Prostate gland (tissue), 2 donors: ENCODE data around the gene MITF.

Source experiments
- POLR2A ChIP-seq: fragments of 450-650 bp; IDR thresholded peaks from one replicate; pipeline ENCODE4 v1.6.1; 2016; ENCODE audit warnings: antibody characterized with exemption, mild to moderate bottlenecking
- POLR2AphosphoS5 ChIP-seq: sonication (generic); formaldehyde crosslinking; IDR thresholded peaks from one replicate; pipeline ENCODE4 v1.6.1; 2017; ENCODE audit warnings: antibody characterized with exemption
- TF ChIP-seq, protein P1 (sequence below), 4 experiments: fragments of 200-600 bp in 2 of 4; fragments of 450-650 bp in 2 of 4; sonication (generic) in 2 of 4; IDR thresholded peaks; 1 replicate in 3 of 4; 2 replicates in 1 of 4; pipeline ENCODE4 v1.5.1; 2016 to 2019; ENCODE audit warnings: antibody characterized with exemption in 4 of 4, mild to moderate bottlenecking in 2 of 4, moderate library complexity in 2 of 4

DNA sequence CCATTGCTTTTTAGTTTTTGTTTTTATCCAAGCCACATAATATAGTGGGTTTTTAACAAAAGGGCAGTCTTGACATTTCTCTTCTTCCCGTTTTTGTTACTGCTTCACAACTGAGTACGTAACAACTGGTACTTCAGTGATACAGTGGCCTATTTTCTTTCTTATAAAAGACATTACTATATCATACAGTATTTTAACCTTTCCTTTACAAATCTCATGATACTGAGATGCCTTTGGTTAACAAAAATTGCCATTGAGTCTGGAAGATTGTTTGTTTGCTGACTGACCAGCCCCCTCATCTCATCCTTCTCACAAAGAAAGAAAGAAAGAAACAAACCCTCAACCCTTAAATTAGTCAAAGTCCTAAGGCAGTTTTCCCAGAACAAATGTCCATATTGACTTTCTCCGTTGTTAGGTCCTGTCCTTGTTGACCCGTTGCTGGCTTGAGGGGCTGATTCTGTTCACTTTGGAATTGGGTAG is 183.3 kb downstream of the MITF start:
- TF ChIP-seq, protein P1, sequence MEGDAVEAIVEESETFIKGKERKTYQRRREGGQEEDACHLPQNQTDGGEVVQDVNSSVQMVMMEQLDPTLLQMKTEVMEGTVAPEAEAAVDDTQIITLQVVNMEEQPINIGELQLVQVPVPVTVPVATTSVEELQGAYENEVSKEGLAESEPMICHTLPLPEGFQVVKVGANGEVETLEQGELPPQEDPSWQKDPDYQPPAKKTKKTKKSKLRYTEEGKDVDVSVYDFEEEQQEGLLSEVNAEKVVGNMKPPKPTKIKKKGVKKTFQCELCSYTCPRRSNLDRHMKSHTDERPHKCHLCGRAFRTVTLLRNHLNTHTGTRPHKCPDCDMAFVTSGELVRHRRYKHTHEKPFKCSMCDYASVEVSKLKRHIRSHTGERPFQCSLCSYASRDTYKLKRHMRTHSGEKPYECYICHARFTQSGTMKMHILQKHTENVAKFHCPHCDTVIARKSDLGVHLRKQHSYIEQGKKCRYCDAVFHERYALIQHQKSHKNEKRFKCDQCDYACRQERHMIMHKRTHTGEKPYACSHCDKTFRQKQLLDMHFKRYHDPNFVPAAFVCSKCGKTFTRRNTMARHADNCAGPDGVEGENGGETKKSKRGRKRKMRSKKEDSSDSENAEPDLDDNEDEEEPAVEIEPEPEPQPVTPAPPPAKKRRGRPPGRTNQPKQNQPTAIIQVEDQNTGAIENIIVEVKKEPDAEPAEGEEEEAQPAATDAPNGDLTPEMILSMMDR (IDR thresholded peaks at IDR 0.05) = no peak
- TF ChIP-seq POLR2A (no peak), POLR2AphosphoS5 (no peak)
